Type B pancreatic cell (in vitro differentiated cells): ENCODE data around the gene XRCC4. TPM values are rescaled to one million over a fixed set of nuclear protein-coding genes. Genes with fewer than 3 reads are reported as not detected.

Source experiments
- DNase-seq: peaks from one replicate; pipeline ENCODE4 v3.0.0; 2021; ENCODE audit warnings: mixed read lengths; ENCODE audit not compliant: unreplicated experiment; ENCODE audit errors: extremely low spot score
- H3K27ac Mint-ChIP-seq: 2 replicates; pipeline ENCODE4 v1.8.0; 2021; ENCODE audit warnings: mild to moderate bottlenecking, mixed read lengths
- H3K27me3 Mint-ChIP-seq: 2 replicates; pipeline ENCODE4 v1.8.0; 2021; ENCODE audit warnings: mixed read lengths
- H3K36me3 Mint-ChIP-seq: 2 replicates; pipeline ENCODE4 v1.8.0; 2021; ENCODE audit warnings: mixed read lengths
- H3K4me1 Mint-ChIP-seq: one replicate; pipeline ENCODE4 v1.8.0; 2021; ENCODE audit warnings: mixed read lengths; ENCODE audit not compliant: unreplicated experiment
- H3K4me3 Mint-ChIP-seq: 2 replicates; pipeline ENCODE4 v1.8.0; 2021; ENCODE audit warnings: mild to moderate bottlenecking, mixed read lengths
- H3K9me3 Mint-ChIP-seq: 2 replicates; pipeline ENCODE4 v1.8.0; 2021; ENCODE audit warnings: mixed read lengths
- CTCF ChIP-seq: fragments of 200-600 bp; sonication (generic); conservative IDR thresholded peaks from 2 replicates; pipeline ENCODE4 v1.5.0; 2021; ENCODE audit warnings: antibody characterized with exemption, mild to moderate bottlenecking
- total RNA-seq: library from RNA; stranded (reverse); gene quantifications from 2 replicates; pipeline ENCODE4 v1.2.1, GENCODE V29; 2021; ENCODE audit warnings: low replicate concordance

The XRCC4 gene
- total RNA-seq, 1 donor from 2014 or later: 7.4 TPM

- DNase-seq: no peak
- H3K27ac Mint-ChIP-seq: no peak overlapping the region
These were observed 301.4 kb downstream of the XRCC4 start for GRCh38 chr5:83378624-83379289.

GRCh38 chr5:83385812-83386211 lies 308.5 kb downstream of the XRCC4 start:
- Mint-ChIP-seq H3K27me3 (no peaks in the 10 kb centered on the region), H3K9me3 (peaks cover 6% of the 10 kb centered on the region), H3K27ac (no peak overlapping the region), H3K4me3 (no peak overlapping the region), H3K36me3 (no peaks in the 10 kb centered on the region), H3K4me1 (peaks cover 4% of the 10 kb centered on the region)
- no peak for DNase-seq
- TF ChIP-seq CTCF: peak; percentile 31

More at GRCh38 chr5:83378624-83379289, 301.4 kb downstream of the XRCC4 start:
- peaks cover 6% of the 10 kb centered on the region for H3K9me3 Mint-ChIP-seq
- H3K36me3 Mint-ChIP-seq: no peaks in the 10 kb centered on the region
- H3K4me3 Mint-ChIP-seq: no peak overlapping the region
- H3K27me3 Mint-ChIP-seq: no peaks in the 10 kb centered on the region
- H3K4me1 Mint-ChIP-seq: peaks cover 4% of the 10 kb centered on the region
- no peak for TF ChIP-seq CTCF

GRCh38 chr5:83387041-83387440 lies 309.7 kb downstream of the XRCC4 start:
- Mint-ChIP-seq H3K4me1 (peaks cover 4% of the 10 kb centered on the region), H3K9me3 (peaks cover 6% of the 10 kb centered on the region), H3K27ac (no peak overlapping the region), H3K27me3 (no peaks in the 10 kb centered on the region), H3K4me3 (no peak overlapping the region), H3K36me3 (no peaks in the 10 kb centered on the region)
- DNase-seq: no peak
- no peak for TF ChIP-seq CTCF

- TF ChIP-seq CTCF: no peak
- H3K36me3 Mint-ChIP-seq: no peaks in the 10 kb centered on the region
- no peaks in the 10 kb centered on the region for H3K9me3 Mint-ChIP-seq
- no peak for DNase-seq
- peaks cover 4% of the 10 kb centered on the region for H3K4me1 Mint-ChIP-seq
- no peak overlapping the region for H3K4me3 Mint-ChIP-seq
- H3K27ac Mint-ChIP-seq: no peak overlapping the region
- H3K27me3 Mint-ChIP-seq: no peaks in the 10 kb centered on the region
These were observed 311.3 kb downstream of the XRCC4 start for GRCh38 chr5:83388608-83389007.

GRCh38 chr5:83392766-83393503 lies 315.6 kb downstream of the XRCC4 start:
- Mint-ChIP-seq H3K36me3 (peaks cover 3% of the 10 kb centered on the region), H3K27ac (no peak overlapping the region), H3K4me3 (no peak overlapping the region), H3K27me3 (no peaks in the 10 kb centered on the region), H3K9me3 (peaks cover 4% of the 10 kb centered on the region), H3K4me1 (peaks cover 4% of the 10 kb centered on the region)
- no peak for TF ChIP-seq CTCF
- no peak for DNase-seq
